Uterus (tissue), 2 donors: ENCODE measurements around the gene PAQR8.

Experiments used
- CTCF ChIP-seq, 4 experiments: fragments of 200-600 bp in 2 of 4; fragments of 450-650 bp in 2 of 4; sonication (generic) in 2 of 4; IDR thresholded peaks; one replicate each; pipeline ENCODE4 v1.5.1; 2016 to 2019; ENCODE audit warnings: antibody characterized with exemption in 4 of 4, mild to moderate bottlenecking in 2 of 4, moderate library complexity in 1 of 4
- POLR2A ChIP-seq, 2 donors: fragments of 450-650 bp; IDR thresholded peaks; one replicate each; pipeline ENCODE4 v1.6.1; 2016; ENCODE audit warnings: antibody characterized with exemption in 2 of 2, mild to moderate bottlenecking in 1 of 2, moderate library complexity in 1 of 2

GRCh38 chr6:52314752-52315151, 47.2 kb upstream of the PAQR8 start:
- TF ChIP-seq CTCF (IDR thresholded peaks at IDR 0.05) = no peak
- no peak for TF ChIP-seq POLR2A (IDR thresholded peaks at IDR 0.05)
